Endometrium (tissue), 2 donors: ENCODE measurements around the gene IQGAP3.
"Not testable (repeated sequence)": the region's sequence is repeated elsewhere in the genome, so short reads cannot be mapped to it uniquely, and the experiment has no call there.

ENCODE experiments used
- FAIRE-seq: peaks from 2 replicates; lab custom pipeline; 2012; peaks lifted over from hg19 to GRCh38; lab: Jason Lieb, UNC
- donor health status: control.
- donor health status: control.

IQGAP3 gene

DNA sequence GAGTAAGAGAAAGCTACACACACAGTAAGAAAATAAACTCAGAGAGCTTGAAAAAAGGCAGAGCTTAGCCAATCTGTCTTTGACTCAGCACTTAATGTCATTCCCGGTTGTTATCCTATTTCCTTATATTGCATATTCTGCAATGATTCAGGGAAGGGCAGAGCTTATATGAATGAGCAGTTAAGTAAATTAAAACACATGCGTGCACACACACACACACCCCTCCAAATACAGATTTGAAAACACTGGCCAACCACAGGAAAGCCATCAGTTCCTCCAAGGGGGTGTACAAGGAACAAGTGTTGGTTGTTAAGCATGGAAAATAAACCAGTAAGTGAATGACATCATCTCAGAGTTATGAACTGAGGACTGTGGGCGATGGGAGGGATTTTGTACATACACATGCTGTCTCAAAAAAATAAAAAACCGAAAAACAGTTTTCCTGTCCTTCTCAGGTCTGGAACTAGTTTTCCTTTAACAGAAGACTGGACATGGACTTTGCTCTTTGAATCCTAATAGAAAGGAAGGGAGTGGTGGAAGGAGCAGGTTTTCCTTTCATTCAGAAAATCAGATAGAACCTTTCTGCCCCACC is 1.0 kb downstream of the IQGAP3 start:
- no peak for FAIRE-seq

DNA sequence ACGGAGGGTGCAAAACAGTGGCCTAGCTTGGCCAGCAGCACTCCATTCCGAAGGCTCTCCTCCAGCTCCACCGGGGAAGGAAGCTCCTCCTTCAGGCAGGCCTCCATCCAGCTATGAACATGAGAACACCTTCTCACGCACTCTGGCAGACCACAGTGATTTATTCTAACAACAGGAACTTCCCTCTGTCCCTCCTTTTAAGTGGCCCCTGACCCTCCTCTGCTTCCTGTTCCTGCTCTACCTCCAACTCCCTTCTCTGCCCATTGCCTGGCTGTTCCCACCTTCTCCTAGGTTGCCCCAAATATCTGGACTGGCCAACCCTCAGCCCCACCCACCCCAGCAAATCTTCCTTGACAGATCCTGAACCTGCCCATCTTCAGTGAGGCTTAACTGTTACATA is 5.9 kb downstream of the IQGAP3 start:
- no peak for FAIRE-seq

DNA sequence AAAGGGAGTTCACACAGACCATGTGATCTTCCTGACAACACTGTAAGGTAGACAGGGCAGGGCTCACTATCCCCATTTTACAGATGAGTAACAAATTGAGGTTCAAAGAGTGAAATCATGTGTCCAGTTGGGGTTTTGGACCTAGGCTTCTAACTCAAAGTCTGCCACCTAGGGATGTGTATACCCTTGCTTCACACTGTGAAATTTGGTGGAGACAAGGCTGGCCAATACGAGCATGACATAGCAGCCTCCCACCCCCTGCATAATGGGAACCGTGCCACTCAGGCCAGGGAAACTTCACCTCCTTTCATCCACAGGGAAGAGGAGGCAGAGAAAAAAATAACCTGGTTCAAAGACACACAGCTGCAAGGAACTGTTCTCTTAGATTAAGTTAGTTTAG is 6.8 kb downstream of the IQGAP3 start:
- FAIRE-seq = no peak

DNA sequence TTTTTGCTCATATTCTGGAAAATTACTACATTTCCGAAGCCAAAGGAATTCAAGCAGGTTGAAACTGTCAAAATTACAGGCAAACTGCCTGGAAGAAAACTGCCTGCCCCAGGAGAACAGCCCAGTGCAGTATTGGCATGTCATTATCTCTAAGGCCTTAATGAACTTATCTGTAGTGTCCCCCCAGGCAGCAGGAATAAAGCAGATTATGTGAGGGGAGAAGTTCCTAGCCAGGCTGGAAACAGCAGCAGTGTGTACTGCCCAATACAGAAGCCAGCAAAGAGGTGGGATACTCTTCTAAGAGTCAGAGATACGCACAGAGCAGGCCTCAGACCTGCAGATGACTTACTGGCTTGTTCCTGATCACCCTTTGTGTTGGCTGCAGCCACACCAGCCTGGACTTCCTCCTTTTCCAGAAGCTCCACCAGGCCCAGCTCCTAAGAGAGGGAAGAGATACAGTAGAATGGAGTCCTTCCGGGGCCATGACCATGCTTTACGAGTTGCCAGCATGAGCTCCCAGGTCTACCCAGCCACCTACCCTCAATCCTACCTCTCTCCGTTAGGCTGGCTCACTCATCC is 11.7 kb downstream of the IQGAP3 start:
- FAIRE-seq = no peak

DNA sequence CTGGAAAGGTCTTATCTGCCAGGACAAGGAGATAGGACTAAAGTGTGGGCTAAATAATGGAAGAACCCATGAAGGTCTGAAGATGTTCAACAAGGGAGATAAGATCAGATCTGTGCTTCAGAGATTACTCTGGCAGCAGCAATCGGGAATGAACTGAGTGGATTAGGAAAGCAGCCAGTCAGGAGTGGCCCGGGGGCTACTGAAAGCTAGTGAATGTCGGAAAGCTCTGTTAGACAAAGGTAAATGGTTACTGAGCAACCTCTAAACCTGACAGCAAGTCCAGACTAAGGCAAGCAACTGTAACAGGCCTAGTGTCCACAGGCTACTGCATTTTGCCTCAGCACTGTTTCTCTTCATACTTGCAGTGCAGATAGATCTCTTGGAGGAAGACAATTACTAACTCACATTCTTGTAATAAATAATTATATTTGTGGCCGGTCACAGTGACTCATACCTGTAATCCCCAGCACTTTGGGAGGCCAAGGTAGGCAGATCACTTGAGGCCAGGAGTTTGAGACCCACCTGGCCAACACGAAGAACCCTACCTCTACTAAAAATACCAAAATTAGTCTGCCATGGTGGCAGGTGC is 12.5 kb downstream of the IQGAP3 start:
- no peak for FAIRE-seq

DNA sequence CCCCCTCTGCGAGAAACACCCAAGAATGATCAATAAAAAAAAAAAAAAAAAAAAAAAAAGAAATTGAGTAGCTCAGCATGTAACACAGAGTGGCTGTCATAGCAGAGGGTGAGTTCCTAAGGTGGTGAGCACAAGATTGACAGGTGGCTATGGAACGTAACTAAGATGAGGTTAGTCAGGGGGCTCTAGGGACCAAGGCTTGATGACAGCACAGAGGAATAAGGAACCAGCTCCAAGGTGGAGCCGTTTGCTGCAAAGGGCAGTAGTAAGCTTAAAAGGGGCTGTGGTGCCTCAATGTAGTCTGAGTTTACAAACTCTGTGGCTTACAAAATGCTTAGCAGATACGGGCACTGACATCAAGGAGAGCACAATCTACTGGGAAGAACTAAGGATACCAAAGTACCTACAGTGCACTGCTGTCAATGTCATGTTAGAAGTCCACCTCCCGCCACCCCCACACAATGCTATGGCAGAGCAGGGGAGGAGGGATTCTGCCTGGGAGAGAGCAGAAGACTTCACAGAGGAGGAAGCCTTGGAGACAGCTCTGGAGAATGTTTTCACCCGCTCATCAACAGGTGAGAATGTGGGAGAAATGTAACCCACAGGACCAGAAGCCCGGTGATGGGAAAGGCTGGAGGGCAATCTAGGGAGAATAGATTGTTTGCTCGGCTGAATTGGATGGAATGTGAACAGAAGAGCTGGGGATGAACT is 13.1 kb downstream of the IQGAP3 start:
- no peak for FAIRE-seq

DNA sequence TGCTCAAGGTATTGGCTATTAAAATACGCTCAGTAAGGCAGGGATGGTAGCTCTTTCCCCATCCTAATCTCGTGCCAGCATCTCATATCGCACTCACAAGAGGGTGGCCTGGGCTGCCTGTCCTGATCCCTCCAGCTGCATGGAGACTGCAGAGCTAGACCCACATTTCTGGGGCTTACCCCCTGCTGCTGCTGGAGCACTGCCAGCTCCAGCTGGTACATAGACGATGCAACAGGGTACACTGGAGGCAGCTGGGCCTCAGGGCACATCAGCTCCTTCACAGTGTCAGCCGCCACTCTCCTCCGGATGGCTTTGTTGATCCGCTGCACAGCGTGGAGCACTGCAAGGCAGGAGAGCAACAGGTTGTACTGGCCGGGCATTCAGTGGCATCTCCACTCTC is 16.0 kb downstream of the IQGAP3 start:
- FAIRE-seq = no peak

DNA sequence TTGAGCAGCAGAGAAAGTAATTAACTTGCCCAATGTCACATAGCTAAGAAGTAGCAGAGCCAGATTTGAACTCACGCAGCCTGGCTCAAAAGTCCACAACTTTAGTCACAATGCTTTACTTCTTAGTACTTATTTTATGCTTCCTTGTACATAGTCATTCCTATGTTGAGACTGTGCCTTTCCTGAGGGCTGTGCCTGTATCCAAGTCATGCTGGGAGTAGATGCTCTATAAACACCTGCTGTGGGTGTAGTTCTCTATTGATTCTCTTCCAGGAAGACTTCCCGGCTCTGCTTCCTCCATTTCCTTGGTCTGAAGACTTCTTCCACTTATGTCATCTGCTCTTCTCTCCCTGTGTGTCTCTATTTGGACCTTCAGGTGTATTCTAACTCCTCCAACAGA is 16.6 kb downstream of the IQGAP3 start:
- no peak for FAIRE-seq

DNA sequence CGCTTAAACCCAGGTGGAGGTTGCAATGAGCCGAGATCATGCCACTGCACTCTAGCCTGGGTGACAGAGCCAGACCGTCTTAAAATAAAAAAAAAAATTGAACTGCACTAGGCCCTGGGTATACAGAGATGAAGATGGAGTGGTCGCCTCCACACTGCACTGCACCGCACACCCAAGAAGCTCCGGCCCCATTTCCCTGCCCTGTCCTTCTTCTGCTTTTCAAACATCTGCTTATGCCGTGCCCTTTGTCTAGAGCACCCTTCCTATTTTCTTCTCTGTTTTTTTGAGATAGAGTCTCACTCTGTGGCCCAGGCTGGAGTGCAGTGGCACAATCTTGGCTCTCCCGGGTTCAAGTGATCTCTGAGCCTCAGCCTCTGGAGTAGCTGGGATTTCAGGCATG is 17.4 kb downstream of the IQGAP3 start:
- no peak for FAIRE-seq

DNA sequence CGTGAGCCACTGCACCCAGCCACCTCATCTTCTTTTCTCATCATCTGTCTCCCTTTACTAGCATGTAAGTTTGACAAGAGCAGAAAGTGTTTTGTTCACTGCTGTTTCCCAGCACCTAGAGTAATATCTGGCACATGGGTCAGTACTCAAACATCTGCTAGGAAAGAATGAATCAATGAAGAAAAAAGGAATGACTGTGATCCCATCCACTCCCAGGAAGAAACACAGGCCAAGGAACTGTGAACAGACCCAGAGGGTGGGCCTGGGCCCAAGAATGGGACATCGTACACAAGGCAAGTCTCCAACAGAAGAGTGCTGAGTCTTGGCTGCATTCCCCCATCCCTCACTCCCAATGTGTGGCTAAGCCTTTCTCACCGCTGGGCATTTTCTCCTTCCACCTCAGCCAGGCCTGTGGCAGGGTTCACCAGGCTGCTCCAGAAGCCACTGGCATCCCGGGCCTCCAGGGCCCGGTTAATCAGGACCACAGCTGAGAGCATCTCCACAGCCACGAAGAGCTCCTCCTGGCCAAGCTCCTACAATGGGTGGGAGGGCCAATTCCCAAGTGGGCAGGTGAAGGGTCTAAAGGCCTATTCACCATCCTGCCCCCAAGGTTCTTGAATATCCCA is 18.4 kb downstream of the IQGAP3 start:
- FAIRE-seq = no peak

DNA sequence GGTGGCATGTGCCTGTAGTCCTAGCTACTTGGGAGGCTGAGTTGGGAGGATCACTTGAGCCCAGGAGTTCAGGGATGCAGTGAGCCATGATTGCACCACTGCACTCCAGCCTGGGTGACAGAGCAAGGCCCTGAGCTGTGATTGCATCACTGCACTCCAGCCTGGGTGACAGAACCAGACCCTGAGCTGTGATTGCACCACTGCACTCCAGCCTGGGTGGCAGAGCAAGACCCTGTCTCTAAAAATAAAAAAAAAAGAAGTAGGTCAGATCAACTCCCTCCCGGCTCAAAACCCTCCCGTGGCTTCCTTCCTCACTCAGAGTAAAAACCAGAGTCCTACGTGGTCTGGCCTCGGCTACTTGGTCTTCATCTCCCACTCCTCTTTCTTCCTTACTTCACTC is 19.4 kb downstream of the IQGAP3 start:
- not testable (repeated sequence) for FAIRE-seq

DNA sequence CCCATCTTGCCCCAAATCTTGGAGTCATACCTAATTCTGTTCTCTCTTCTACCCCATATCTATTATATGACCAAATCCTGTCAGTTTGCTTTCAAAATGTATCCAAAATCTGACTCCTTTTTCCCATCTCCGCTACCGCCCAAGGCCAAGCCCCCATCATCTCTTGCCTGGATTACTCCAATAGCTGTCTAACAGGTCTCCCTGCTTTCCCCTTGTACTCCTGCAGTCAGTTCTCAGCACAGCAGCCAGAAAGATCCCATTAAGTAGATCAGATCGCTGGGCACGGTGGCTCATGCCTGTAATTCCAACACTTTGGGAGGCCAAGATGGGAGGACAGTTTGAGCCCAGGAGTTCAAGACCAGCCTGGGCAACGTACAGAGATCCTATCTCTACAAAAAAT is 19.8 kb downstream of the IQGAP3 start:
- no peak for FAIRE-seq

DNA sequence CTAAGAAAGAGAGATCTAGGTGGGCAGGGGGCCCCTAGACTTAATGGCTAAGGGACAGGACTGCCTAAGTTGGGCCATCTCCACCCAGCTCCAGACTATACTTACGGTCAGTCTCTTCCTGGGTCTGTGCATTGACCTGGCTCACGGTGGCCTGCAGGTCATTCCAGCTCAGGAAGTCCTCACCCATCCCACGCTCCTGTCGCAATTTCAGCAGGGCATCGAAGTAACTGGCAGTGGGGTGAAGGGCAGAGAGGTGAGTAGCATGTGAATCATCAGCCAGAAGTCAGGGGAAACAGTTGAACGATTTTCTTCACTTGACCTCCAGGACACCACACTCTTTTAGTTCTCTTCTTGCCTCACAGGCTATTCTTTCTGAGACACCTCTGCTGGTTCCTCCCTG is 20.5 kb downstream of the IQGAP3 start:
- no peak for FAIRE-seq

DNA sequence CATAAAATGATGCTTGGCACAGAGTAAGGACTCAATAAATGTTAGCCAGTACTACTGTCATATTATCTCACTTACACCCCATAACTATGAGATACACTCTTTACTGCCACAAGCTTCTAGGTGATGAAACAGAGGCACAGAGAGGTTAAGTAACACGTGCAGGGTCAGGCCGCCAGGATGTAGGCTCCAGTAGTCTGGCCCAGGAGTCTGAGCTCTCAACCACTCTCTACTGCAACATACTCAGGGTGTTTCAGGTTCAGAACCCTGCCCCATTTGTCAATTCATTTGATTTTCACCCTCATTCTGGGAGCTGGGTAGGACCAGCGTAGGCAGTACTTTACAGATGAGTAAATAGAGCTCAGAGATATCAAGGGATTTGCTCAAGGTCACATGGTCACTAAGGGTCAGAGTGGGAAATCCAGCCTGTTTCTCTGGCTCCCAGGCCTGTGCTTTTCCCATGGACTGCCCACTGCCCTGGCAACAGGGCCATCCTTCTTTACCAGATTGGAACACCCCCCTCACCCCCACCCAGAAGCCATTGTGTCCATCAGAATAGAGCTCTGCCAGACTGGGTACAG is 21.2 kb downstream of the IQGAP3 start:
- no peak for FAIRE-seq

DNA sequence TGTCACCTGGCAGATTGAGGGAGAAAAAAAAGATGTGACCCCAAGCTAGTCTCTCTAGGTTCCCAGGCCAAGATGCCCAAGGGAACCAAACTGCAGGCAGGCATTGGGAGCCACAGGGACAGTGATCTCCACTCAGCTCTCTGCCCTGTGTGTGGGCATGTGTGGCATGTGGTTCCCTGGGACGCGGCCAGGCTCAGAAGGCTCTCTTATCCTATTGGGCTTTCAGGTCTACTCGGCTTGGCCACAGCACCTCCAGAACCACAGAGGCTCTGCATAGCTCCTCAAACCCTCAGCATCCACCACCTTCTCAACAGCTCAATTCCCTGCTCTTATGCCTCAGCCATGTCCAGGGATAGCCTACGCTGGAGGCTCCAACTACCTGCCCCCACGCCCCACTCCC is 22.0 kb downstream of the IQGAP3 start:
- FAIRE-seq = no peak

DNA sequence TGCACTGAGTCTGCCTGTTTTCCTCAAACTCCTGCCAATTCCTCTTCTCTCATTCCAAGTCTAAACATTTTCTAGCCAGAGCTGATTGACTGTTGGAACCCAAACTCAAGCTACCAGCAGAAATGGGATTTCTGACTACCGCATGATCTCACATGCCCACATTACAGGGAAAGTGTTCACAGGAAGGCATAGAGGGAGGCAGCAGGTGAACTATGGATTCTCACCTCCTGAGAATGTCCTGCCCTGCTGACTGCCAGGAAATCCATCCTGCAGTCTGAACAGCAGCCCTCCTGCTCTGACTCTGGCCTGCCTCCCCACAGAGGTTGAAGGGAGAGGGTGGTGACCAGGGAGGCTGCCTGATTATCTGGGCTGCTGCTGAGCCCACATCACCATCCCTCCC is 22.5 kb downstream of the IQGAP3 start:
- FAIRE-seq = no peak

DNA sequence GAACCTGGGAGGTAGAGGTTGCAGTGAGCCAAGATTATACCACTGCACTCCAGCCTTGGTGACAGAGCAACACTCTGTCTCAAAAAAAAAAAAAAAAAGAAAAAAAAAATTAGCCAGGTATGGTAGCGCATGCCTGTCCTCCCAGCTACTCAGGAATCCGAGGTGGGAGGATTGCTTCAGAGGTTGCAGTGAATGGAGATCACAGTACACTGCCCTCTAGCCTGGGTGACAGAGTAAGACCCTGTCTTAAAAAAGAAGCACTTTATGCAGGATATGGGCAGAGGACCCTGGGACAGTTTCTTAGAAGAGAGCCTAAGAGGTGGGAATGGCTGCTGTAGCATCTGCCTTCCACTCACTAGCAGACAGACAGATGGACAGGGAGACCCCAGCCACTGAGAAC is 23.0 kb downstream of the IQGAP3 start:
- FAIRE-seq = no peak

DNA sequence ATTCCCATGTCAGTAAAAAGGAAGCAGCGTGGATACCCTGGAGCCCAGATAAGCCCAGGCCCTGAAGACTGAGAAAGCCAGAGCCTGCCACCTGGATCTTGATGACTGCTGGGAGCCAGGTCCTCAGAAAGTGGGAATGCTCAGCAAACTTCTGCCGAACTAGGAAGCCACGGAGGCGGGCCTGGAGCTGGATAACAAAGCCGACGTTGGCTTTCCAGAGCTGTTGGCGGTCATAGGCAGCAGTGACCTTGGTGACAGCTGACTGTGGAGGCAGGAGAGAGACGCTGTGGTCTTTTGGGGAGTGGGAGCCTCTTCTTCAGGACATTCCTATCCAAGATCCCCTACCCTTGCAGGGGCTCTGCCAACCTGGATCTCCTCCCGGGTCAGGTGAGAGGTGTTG is 24.4 kb downstream of the IQGAP3 start:
- no peak for FAIRE-seq

DNA sequence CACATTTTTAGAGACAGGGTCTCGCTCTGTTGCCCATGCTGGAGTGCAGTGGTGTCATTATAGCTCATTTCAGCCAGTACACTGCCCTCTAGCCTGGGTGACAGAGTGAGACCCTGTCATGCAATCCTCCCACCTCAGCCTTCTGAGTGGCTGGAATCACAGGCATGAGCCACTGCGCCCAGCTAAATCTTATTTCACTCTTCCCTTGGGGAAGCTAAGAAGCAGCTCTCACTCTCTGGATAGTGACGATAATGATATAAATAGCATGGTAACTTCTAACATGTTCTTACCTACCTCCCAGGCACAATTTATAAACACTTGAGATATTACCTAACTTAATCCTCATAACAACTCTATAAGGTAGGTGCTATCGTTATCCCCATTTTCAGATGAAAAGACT is 24.9 kb downstream of the IQGAP3 start:
- FAIRE-seq = no peak

DNA sequence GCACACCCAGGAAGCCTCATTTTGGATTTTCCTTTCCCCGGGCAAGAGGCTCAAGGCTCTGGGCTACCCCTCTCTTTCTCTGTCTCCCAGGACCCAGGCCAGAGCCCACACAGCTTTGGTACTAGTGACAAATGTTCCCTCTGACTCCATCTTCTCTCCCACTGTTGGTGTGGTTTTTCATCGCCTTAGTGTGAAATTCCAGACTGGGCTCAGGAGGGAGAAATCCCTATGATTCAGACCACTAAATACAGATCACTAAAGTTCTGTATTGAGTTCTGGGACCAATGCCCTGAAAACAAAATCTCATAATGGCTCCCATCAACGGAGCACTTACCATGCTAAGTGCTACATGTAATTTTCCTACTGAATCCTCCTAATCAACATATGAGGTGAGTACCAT is 26.1 kb downstream of the IQGAP3 start:
- FAIRE-seq = no peak

DNA sequence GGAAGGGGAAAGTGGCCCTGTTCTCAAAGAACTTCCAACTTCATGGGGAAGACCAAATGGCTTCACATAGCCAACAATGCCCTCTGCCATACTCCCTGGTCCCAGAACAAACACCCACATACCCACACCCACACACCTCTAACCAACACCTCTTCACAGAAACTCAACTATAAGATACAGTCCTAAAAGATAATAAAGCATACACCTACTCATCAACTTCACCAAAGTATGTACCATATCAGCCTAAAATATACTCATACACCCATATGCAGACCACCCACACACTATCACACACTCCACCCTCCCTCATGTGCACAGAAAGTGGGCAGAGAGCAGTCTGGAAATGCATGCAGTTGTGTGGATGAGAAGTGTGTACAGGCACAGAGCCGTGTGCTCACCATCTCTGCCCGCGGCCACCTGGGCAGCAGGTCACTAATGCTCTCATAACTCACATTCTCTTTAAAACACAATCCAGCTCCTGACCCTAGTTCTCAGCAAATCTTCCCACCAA is 27.7 kb downstream of the IQGAP3 start:
- FAIRE-seq = no peak

DNA sequence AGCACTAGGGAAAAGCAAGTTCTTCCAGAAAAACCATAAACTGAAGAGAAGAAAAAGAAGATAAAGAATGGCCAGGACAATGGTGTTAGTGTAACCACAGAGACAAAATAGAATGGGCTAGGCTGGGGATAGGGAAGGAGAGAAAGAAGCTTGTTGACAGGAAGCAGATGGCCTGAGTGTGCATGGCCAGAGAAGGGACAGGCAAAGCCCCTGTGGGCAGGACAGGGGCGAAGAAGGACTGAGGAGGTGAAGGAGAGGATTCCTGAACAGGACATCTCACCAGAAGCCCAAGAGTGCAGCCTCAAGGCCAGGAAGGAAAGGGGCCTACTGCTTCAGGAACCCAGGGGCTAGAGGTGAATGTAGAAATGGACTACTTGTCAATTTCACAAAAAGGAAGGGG is 29.3 kb downstream of the IQGAP3 start:
- FAIRE-seq = no peak

DNA sequence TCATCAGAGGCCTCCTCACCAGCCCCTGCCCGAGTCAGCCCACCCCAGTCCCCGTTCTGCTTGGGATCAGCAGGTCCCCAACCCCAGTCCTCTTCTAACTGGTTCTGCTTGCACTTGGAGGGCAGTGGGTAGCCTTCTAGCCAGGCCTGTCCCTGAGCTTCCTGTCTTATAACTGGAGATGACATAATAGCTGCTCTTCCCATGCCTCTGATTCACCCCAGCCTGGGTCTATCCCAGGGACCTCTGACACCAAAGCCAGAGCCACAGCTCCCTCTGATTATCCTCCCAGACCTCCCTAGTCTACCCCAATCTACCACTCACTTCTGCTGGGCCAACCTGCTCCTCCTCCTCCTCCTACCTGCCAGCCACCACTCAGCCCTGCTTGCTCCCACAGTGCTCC is 31.4 kb downstream of the IQGAP3 start:
- no peak for FAIRE-seq
